B cell (primary cell): ENCODE results near the gene HHEX. TPM values are rescaled to one million over a fixed set of nuclear protein-coding genes. Genes with fewer than 3 reads are reported as not detected.

ENCODE experiments used
- ATAC-seq: fragments of 200-7000 bp; cut with Tn5 transposase; one replicate; pipeline ENCODE4 v1.10.0; 2021; ENCODE audit warnings: low read depth, mild to moderate bottlenecking, moderate number of reproducible peaks, moderate library complexity
- CTCF ChIA-PET: fragments of 350-600 bp; sonication (Branson Sonifier 250); formaldehyde crosslinking; loops from one replicate; lab custom pipeline; 2021; ENCODE audit warnings: antibody characterized with exemption, inconsistent platforms; lab: Charles Lee
- POLR2A ChIA-PET: fragments of 350-600 bp; sonication (Branson Sonifier 250); formaldehyde crosslinking; loops from one replicate; lab custom pipeline; 2021; ENCODE audit warnings: antibody characterized with exemption; lab: Charles Lee
- DNase-seq: peaks from one replicate; pipeline ENCODE4 v3.0.0; 2013
- H2AFZ ChIP-seq: 2 replicates; pipeline ENCODE4 v1.6.1; 2012; ENCODE audit warnings: mild to moderate bottlenecking, low read depth, low read length; ENCODE audit not compliant: insufficient read depth, poor library complexity, severe bottlenecking
- H3K27ac ChIP-seq, 2 donors: 1 replicate in 1 of 2; 2 replicates in 1 of 2; pipeline ENCODE4 v1.5.1; 2012 to 2013; ENCODE audit warnings: low read length in 2 of 2, mild to moderate bottlenecking in 2 of 2, moderate library complexity in 1 of 2
- H3K27me3 ChIP-seq, 4 experiments: fragments of 200-600 bp in 1 of 4; sonication (generic) in 1 of 4; replicated peaks in 1 of 4; 1 replicate in 2 of 4; 2 replicates in 2 of 4; pipeline versions ENCODE4 v1.6.1 to v1.7.0; 2013 to 2016; ENCODE audit warnings: low read length in 3 of 4, mild to moderate bottlenecking in 2 of 4, mixed read lengths in 1 of 4, moderate library complexity in 1 of 4; ENCODE audit not compliant: insufficient read depth in 4 of 4, control insufficient read depth in 3 of 4; ENCODE audit errors: control extremely low read depth in 1 of 4
- H3K36me3 ChIP-seq, 2 experiments: replicated peaks in 1 of 2; 1 replicate in 1 of 2; 2 replicates in 1 of 2; pipeline versions ENCODE4 v1.6.1 to v1.7.1; 2013; ENCODE audit warnings: low read length in 1 of 2; ENCODE audit not compliant: insufficient read depth in 2 of 2, control insufficient read depth in 1 of 2; ENCODE audit errors: control extremely low read depth in 1 of 2, extremely low read depth in 1 of 2
- H3K4me1 ChIP-seq, 2 donors: fragments of 200-600 bp in 1 of 2; sonication (generic) in 1 of 2; 1 replicate in 1 of 2; 2 replicates in 1 of 2; pipeline versions ENCODE4 v1.5.1 to v1.6.1; 2013 to 2017; ENCODE audit warnings: low read length in 2 of 2; ENCODE audit not compliant: control insufficient read depth in 2 of 2, insufficient read depth in 2 of 2
- H3K4me2 ChIP-seq: replicated peaks from 2 replicates; pipeline ENCODE3; 2012; ENCODE audit warnings: mild to moderate bottlenecking, low read depth, low read length; ENCODE audit not compliant: poor library complexity, severe bottlenecking
- H3K4me3 ChIP-seq, 5 experiments: fragments of 200-600 bp in 1 of 5; sonication (generic) in 1 of 5; 1 replicate in 3 of 5; 2 replicates in 2 of 5; pipeline versions ENCODE4 v1.5.1 to v1.7.0; 2011 to 2016; ENCODE audit warnings: low read length in 4 of 5, mild to moderate bottlenecking in 4 of 5, low read depth in 2 of 5, control low read depth in 1 of 5, moderate library complexity in 1 of 5; ENCODE audit not compliant: insufficient read depth in 1 of 5; ENCODE audit errors: control extremely low read depth in 1 of 5, extremely low read depth in 1 of 5
- H3K79me2 ChIP-seq: fragments of 200-600 bp; sonication (generic); one replicate; pipeline ENCODE4 v1.6.0; 2016; ENCODE audit warnings: low read length; ENCODE audit not compliant: control insufficient read depth, insufficient read depth
- H3K9ac ChIP-seq: fragments of 200-600 bp; sonication (generic); 2 replicates; pipeline ENCODE4 v1.6.1; 2017; ENCODE audit warnings: mild to moderate bottlenecking, low read length, moderate library complexity
- H3K9me3 ChIP-seq, 3 donors: one replicate each; pipeline versions ENCODE4 v1.6.1 to v1.7.1; 2013; ENCODE audit warnings: low read length in 2 of 3; ENCODE audit not compliant: control insufficient read depth in 2 of 3, insufficient read depth in 1 of 3; ENCODE audit errors: control extremely low read depth in 1 of 3
- H4K20me1 ChIP-seq: 2 replicates; pipeline ENCODE4 v1.6.0; 2012; ENCODE audit warnings: mild to moderate bottlenecking, low read length; ENCODE audit not compliant: insufficient read depth, control insufficient read depth, poor library complexity, severe bottlenecking
- H3K27ac Mint-ChIP-seq: one replicate; pipeline ENCODE4 v1.8.0; 2021; ENCODE audit warnings: mixed read lengths
- H3K27me3 Mint-ChIP-seq: one replicate; pipeline ENCODE4 v1.8.0; 2021; ENCODE audit warnings: mixed read lengths
- H3K4me1 Mint-ChIP-seq: one replicate; pipeline ENCODE4 v1.8.0; 2021; ENCODE audit warnings: mixed read lengths
- H3K4me3 Mint-ChIP-seq: one replicate; pipeline ENCODE4 v1.8.0; 2021; ENCODE audit warnings: mixed read lengths
- H3K9me3 Mint-ChIP-seq: one replicate; pipeline ENCODE4 v1.8.0; 2022; ENCODE audit warnings: mixed read lengths; ENCODE audit not compliant: insufficient read depth
- CTCF ChIP-seq: fragments of 200-600 bp; IDR thresholded peaks from one replicate; pipeline ENCODE4 v1.8.0; 2022; ENCODE audit warnings: antibody characterized with exemption, mild to moderate bottlenecking
- EZH2 ChIP-seq: IDR thresholded peaks from 2 replicates; pipeline ENCODE4 v1.6.1; 2012; ENCODE audit warnings: borderline replicate concordance, low read depth, mild to moderate bottlenecking, moderate library complexity, low read length; ENCODE audit not compliant: insufficient read depth, poor library complexity, severe bottlenecking
- WGBS: methylation state at CpG from one replicate; pipeline ENCODE4 v1.1.5; 2013; ENCODE audit warnings: missing lambda C conversion rate; ENCODE audit not compliant: insufficient coverage; 5-methylcytosine and 5-hydroxymethylcytosine counted together
- intact Hi-C: fragments of 100-400 bp; cut with micrococcal nuclease; formaldehyde crosslinking; loops from one replicate; pipeline ENCODE4 v1.10.0; 2022
- polyA plus RNA-seq: library from polyadenylated mRNA; depleted of rRNA; stranded (reverse); fragments of >200 nt; gene quantifications from 2 replicates; pipeline ENCODE4 v1.2.3, GENCODE V29; 2012
- total RNA-seq, 2 donors: library from RNA; stranded (reverse); fragments of 120-200 nt in 1 of 2; gene quantifications; 1 replicate in 1 of 2; 2 replicates in 1 of 2; pipeline versions ENCODE4 v1.2.3 to v1.2.4, GENCODE V29; 2013 to 2022

The HHEX gene
- total and polyA plus RNA-seq, 2 donors (not counting 1 experiment from before 2014, with no cell fraction given) = 96.9 to 149 TPM

- H2AFZ ChIP-seq = peak overlapping the region; percentile 94
- H3K4me1 ChIP-seq = peaks cover 50 to 64% of the 10 kb centered on the region in 2 donors
- H3K4me1 Mint-ChIP-seq = peaks cover 65% of the 10 kb centered on the region
- no peaks in the 10 kb centered on the region for H3K27me3 Mint-ChIP-seq
- H3K36me3 ChIP-seq = peaks cover 9 to 16% of the 10 kb centered on the region in 2 experiments
- DNase-seq (no peak), ATAC-seq (peak; percentile 8)
- H3K9ac ChIP-seq = peak overlapping the region; percentile 79
- TF ChIP-seq CTCF (no peak), EZH2 (no peak)
- peak overlapping the region; percentile 49 to 76 (median 62) for H3K4me3 ChIP-seq
- POLR2A ChIA-PET = interaction anchor here (0.6 to 6.4 kb wide), 10 partner anchors 8 to 90 kb away, joined by 3 to 44 read pairs (median 4); partner anchors contain the start of gene HHEX
- intact Hi-C loops = loop anchor here (1.0 to 2.0 kb wide), 2 partner anchors 8 to 14 kb away; no protein-coding TSS in a partner anchor
- 0% methylated on average over 3 of the region's 3 CpGs for WGBS
- no peaks in the 10 kb centered on the region for H4K20me1 ChIP-seq
- peak overlapping the region; percentile 82 for H3K4me3 Mint-ChIP-seq
- no peaks in the 10 kb centered on the region for H3K9me3 Mint-ChIP-seq
- no peaks in the 10 kb centered on the region for H3K9me3 ChIP-seq
- CTCF ChIA-PET = interaction anchor here (0.7 to 3.4 kb wide), 8 partner anchors 9 to 186 kb away, joined by 3 to 18 read pairs (median 4); partner anchors contain the start of gene HHEX
- H3K79me2 ChIP-seq = peaks cover 27% of the 10 kb centered on the region
- peak overlapping the region; percentile 45 to 83 for H3K27ac ChIP-seq
- H3K27me3 ChIP-seq = no peaks in the 10 kb centered on the region
- H3K4me2 ChIP-seq = peak overlapping the region; percentile 91
- H3K27ac Mint-ChIP-seq = peak overlapping the region; percentile 84
Observed at GRCh38 chr10:92699193-92699517, 9.4 kb downstream of the HHEX start.
